Thyroid gland (tissue), 4 donors: ENCODE data around the gene DMD.

ENCODE experiments used
- POLR2A ChIP-seq, 2 donors: fragments of 450-650 bp; IDR thresholded peaks; one replicate each; pipeline ENCODE4 v1.6.1; 2017; ENCODE audit warnings: antibody characterized with exemption in 2 of 2, mild to moderate bottlenecking in 2 of 2, moderate library complexity in 1 of 2
- TF ChIP-seq, protein P1 (sequence below), 6 experiments: fragments of 200-600 bp in 3 of 6; fragments of 450-650 bp in 3 of 6; sonication (generic) in 3 of 6; IDR thresholded peaks; one replicate each; pipeline ENCODE4 v1.5.1; 2016 to 2019; ENCODE audit warnings: antibody characterized with exemption in 6 of 6, mild to moderate bottlenecking in 2 of 6, inconsistent platforms in 1 of 6, moderate library complexity in 1 of 6

DNA sequence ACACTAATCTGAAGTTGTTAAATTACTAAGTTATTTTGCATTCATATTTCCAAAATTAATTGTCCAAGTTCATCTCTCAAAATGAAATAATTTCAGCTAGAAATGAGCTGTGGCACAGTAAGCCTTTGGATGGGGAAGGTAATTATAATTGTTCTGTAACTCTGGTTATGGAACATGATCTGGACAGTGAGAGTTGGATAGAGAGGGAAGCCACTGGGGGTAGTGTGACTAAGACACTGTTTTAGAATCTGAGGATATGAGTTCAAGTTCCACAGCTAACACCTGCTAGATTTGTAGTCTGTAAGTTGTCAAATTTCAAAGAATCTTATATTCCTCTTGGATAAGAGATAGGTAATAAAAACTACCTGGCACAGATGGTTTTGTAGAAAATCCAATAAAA is 49.5 kb downstream of the DMD start:
- TF ChIP-seq, protein P1, sequence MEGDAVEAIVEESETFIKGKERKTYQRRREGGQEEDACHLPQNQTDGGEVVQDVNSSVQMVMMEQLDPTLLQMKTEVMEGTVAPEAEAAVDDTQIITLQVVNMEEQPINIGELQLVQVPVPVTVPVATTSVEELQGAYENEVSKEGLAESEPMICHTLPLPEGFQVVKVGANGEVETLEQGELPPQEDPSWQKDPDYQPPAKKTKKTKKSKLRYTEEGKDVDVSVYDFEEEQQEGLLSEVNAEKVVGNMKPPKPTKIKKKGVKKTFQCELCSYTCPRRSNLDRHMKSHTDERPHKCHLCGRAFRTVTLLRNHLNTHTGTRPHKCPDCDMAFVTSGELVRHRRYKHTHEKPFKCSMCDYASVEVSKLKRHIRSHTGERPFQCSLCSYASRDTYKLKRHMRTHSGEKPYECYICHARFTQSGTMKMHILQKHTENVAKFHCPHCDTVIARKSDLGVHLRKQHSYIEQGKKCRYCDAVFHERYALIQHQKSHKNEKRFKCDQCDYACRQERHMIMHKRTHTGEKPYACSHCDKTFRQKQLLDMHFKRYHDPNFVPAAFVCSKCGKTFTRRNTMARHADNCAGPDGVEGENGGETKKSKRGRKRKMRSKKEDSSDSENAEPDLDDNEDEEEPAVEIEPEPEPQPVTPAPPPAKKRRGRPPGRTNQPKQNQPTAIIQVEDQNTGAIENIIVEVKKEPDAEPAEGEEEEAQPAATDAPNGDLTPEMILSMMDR (IDR thresholded peaks at IDR 0.05), result no peak
- TF ChIP-seq POLR2A (IDR thresholded peaks at IDR 0.05), result no peak
